Measurements from ENCODE around the gene TLK1. TPM values are rescaled to one million over a fixed set of nuclear protein-coding genes. Genes with fewer than 3 reads are reported as not detected.

TLK1 gene
- total RNA-seq, 1 donor from 2014 or later: 86.5 TPM

- Mint-ChIP-seq H3K27ac (ENCODE audit: unreplicated experiment) (no peak overlapping the region), H3K27me3 (ENCODE audit: unreplicated experiment) (no peaks in the 10 kb centered on the region), H3K4me1 (ENCODE audit: unreplicated experiment) (peaks cover 16% of the 10 kb centered on the region), H3K9me3 (ENCODE audit: unreplicated experiment) (no peaks in the 10 kb centered on the region), H3K4me3 (ENCODE audit: unreplicated experiment) (no peak overlapping the region), H3K36me3 (ENCODE audit: unreplicated experiment) (no peaks in the 10 kb centered on the region)
- TF ChIP-seq, protein P1, sequence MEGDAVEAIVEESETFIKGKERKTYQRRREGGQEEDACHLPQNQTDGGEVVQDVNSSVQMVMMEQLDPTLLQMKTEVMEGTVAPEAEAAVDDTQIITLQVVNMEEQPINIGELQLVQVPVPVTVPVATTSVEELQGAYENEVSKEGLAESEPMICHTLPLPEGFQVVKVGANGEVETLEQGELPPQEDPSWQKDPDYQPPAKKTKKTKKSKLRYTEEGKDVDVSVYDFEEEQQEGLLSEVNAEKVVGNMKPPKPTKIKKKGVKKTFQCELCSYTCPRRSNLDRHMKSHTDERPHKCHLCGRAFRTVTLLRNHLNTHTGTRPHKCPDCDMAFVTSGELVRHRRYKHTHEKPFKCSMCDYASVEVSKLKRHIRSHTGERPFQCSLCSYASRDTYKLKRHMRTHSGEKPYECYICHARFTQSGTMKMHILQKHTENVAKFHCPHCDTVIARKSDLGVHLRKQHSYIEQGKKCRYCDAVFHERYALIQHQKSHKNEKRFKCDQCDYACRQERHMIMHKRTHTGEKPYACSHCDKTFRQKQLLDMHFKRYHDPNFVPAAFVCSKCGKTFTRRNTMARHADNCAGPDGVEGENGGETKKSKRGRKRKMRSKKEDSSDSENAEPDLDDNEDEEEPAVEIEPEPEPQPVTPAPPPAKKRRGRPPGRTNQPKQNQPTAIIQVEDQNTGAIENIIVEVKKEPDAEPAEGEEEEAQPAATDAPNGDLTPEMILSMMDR (IDR thresholded peaks at IDR 0.05): no peak
- DNase-seq (ENCODE audit: extremely low spot score, unreplicated experiment): no peak
Observed at GRCh38 chr2:171187819-171188218, 27.1 kb upstream of the TLK1 start.

GRCh38 chr2:171187177-171187576, 26.5 kb upstream of the TLK1 start:
- no peak overlapping the region for H3K27ac Mint-ChIP-seq (ENCODE audit: unreplicated experiment)
- TF ChIP-seq, protein P1 (IDR thresholded peaks at IDR 0.05): no peak
- no peak for DNase-seq (ENCODE audit: extremely low spot score, unreplicated experiment)
- H3K9me3 Mint-ChIP-seq (ENCODE audit: unreplicated experiment): no peaks in the 10 kb centered on the region
- H3K36me3 Mint-ChIP-seq (ENCODE audit: unreplicated experiment): no peaks in the 10 kb centered on the region
- H3K4me1 Mint-ChIP-seq (ENCODE audit: unreplicated experiment): peaks cover 16% of the 10 kb centered on the region
- no peaks in the 10 kb centered on the region for H3K27me3 Mint-ChIP-seq (ENCODE audit: unreplicated experiment)
- H3K4me3 Mint-ChIP-seq (ENCODE audit: unreplicated experiment): no peak overlapping the region

- Mint-ChIP-seq H3K4me3 (ENCODE audit: unreplicated experiment) (no peak overlapping the region), H3K27me3 (ENCODE audit: unreplicated experiment) (no peaks in the 10 kb centered on the region), H3K36me3 (ENCODE audit: unreplicated experiment) (no peaks in the 10 kb centered on the region), H3K27ac (ENCODE audit: unreplicated experiment) (peak overlapping the region; percentile 38), H3K9me3 (ENCODE audit: unreplicated experiment) (no peaks in the 10 kb centered on the region), H3K4me1 (ENCODE audit: unreplicated experiment) (peaks cover 16% of the 10 kb centered on the region)
- no peak for DNase-seq (ENCODE audit: extremely low spot score, unreplicated experiment)
- TF ChIP-seq, protein P1 (IDR thresholded peaks at IDR 0.05): no peak
Observed at GRCh38 chr2:171185941-171186340, 25.2 kb upstream of the TLK1 start.

DNA sequence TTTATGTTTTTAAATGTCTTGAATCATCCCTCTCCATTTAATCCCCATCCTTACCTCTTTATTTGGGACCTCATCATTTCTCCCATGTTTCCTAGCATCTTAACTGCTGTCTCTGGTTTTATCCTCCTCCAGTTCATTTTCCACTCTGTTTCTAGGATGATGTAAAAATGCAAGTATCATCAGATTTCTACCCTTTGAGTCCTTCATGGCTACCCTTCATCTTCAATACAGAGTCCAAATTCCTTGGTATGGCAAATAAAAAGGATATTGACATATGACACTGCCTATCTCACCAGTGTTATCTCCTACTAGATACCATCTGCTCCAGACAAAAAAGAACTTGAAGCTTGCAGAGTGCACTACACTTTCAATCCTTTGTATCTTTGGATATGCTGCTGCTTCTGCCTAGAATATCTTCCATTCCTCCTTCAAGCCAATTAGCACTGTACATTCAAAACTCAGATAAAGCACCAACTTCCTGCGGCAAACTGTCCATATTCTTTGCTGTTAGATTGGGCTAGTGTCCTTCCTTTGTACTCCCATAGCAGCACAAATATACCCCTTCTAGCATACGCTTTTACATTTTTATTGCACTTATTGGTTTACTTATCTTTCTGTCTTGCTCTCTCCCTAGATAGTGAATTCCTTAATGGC, 24.6 kb upstream of the TLK1 start:
- H3K36me3 Mint-ChIP-seq (ENCODE audit: unreplicated experiment): no peaks in the 10 kb centered on the region
- peaks cover 18% of the 10 kb centered on the region for H3K4me1 Mint-ChIP-seq (ENCODE audit: unreplicated experiment)
- H3K27ac Mint-ChIP-seq (ENCODE audit: unreplicated experiment): peak overlapping the region; percentile 38
- no peaks in the 10 kb centered on the region for H3K27me3 Mint-ChIP-seq (ENCODE audit: unreplicated experiment)
- DNase-seq (ENCODE audit: extremely low spot score, unreplicated experiment): no peak
- no peak overlapping the region for H3K4me3 Mint-ChIP-seq (ENCODE audit: unreplicated experiment)
- TF ChIP-seq, protein P1 (IDR thresholded peaks at IDR 0.05): no peak
- H3K9me3 Mint-ChIP-seq (ENCODE audit: unreplicated experiment): no peaks in the 10 kb centered on the region

- peaks cover 15% of the 10 kb centered on the region for H3K4me1 Mint-ChIP-seq (ENCODE audit: unreplicated experiment)
Observed at GRCh38 chr2:171181064-171182049, 20.7 kb upstream of the TLK1 start.

More at GRCh38 chr2:171181064-171182049, 20.7 kb upstream of the TLK1 start:
- no peak overlapping the region for H3K4me3 Mint-ChIP-seq (ENCODE audit: unreplicated experiment)
- H3K36me3 Mint-ChIP-seq (ENCODE audit: unreplicated experiment): no peaks in the 10 kb centered on the region
- no peaks in the 10 kb centered on the region for H3K27me3 Mint-ChIP-seq (ENCODE audit: unreplicated experiment)
- no peak for DNase-seq (ENCODE audit: extremely low spot score, unreplicated experiment)
- TF ChIP-seq, protein P1 (IDR thresholded peaks at IDR 0.05): no peak
- H3K27ac Mint-ChIP-seq (ENCODE audit: unreplicated experiment): no peak overlapping the region
- H3K9me3 Mint-ChIP-seq (ENCODE audit: unreplicated experiment): no peaks in the 10 kb centered on the region
